BJ (cell line): ENCODE measurements around the gene FICD. TPM values are rescaled to one million over a fixed set of nuclear protein-coding genes. Genes with fewer than 3 reads are reported as not detected.

Experiments used
- CTCF ChIA-PET: fragments of 350-600 bp; formaldehyde crosslinking; extraction: SDS; loops from one replicate; lab custom pipeline; 2021; ENCODE audit warnings: antibody characterized with exemption, inconsistent platforms; lab: Yijun Ruan, JAX
- POLR2A ChIA-PET: fragments of 300-600 bp; sonication (Branson Sonifier 250); formaldehyde crosslinking; extraction: SDS; loops from one replicate; lab custom pipeline; 2021; ENCODE audit warnings: antibody characterized with exemption; lab: Charles Lee
- DNase-seq: peaks from one replicate; pipeline ENCODE4 v3.0.0-alpha.2; 2011; ENCODE audit warnings: low read depth
- H3K27me3 ChIP-seq: 2 replicates; pipeline ENCODE4 v1.6.0; 2011; ENCODE audit warnings: low read length; ENCODE audit not compliant: control insufficient read depth, insufficient read depth
- H3K36me3 ChIP-seq: 2 replicates; pipeline ENCODE4 v1.5.1; 2011; ENCODE audit warnings: low read length; ENCODE audit not compliant: control insufficient read depth, insufficient read depth
- H3K4me3 ChIP-seq: 2 replicates; pipeline ENCODE4 v1.5.1; 2011; ENCODE audit warnings: low read depth, mild to moderate bottlenecking, control low read depth, low read length
- polyA plus RNA-seq: library from polyadenylated mRNA; depleted of rRNA; stranded (reverse); fragments of >200 nt; gene quantifications from 2 replicates; pipeline ENCODE4 v1.2.3, GENCODE V29; 2011
- TF ChIP-seq, protein P1 (sequence below): IDR thresholded peaks from 2 replicates; pipeline ENCODE4 v1.5.1; 2011; ENCODE audit warnings: low read depth, mild to moderate bottlenecking, control low read depth, inconsistent platforms, low read length, moderate library complexity; ENCODE audit not compliant: insufficient read depth

The FICD gene
- polyA plus RNA-seq, 1 experiment, result 1.9 TPM

DNA sequence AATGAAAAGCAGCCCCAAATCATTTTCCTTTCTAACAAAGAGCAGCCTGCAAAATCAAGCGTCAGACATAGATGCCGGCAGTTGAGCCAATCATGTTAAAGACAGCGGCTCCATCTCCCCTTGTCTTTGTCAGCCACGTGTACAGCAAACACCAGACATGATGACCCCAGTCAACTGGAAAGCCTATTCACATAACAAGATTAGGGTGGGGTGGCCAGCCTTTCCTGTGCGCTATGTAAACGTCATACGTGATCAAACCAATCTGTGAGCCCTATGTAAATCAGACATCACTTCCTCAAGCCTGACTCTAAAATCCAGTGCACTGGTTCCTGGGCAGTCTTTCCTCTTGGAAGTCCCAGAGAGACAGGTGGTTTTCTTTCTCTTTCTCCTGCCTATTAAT, 9.9 kb upstream of the FICD start:
- H3K27me3 ChIP-seq, result no peaks in the 10 kb centered on the region
- DNase-seq, result no peak
- ChIA-PET CTCF (no interaction called here), POLR2A (no interaction called here)
- H3K36me3 ChIP-seq, result no peaks in the 10 kb centered on the region
- H3K4me3 ChIP-seq, result no peak overlapping the region
- TF ChIP-seq, protein P1, sequence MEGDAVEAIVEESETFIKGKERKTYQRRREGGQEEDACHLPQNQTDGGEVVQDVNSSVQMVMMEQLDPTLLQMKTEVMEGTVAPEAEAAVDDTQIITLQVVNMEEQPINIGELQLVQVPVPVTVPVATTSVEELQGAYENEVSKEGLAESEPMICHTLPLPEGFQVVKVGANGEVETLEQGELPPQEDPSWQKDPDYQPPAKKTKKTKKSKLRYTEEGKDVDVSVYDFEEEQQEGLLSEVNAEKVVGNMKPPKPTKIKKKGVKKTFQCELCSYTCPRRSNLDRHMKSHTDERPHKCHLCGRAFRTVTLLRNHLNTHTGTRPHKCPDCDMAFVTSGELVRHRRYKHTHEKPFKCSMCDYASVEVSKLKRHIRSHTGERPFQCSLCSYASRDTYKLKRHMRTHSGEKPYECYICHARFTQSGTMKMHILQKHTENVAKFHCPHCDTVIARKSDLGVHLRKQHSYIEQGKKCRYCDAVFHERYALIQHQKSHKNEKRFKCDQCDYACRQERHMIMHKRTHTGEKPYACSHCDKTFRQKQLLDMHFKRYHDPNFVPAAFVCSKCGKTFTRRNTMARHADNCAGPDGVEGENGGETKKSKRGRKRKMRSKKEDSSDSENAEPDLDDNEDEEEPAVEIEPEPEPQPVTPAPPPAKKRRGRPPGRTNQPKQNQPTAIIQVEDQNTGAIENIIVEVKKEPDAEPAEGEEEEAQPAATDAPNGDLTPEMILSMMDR, result no peak

DNA sequence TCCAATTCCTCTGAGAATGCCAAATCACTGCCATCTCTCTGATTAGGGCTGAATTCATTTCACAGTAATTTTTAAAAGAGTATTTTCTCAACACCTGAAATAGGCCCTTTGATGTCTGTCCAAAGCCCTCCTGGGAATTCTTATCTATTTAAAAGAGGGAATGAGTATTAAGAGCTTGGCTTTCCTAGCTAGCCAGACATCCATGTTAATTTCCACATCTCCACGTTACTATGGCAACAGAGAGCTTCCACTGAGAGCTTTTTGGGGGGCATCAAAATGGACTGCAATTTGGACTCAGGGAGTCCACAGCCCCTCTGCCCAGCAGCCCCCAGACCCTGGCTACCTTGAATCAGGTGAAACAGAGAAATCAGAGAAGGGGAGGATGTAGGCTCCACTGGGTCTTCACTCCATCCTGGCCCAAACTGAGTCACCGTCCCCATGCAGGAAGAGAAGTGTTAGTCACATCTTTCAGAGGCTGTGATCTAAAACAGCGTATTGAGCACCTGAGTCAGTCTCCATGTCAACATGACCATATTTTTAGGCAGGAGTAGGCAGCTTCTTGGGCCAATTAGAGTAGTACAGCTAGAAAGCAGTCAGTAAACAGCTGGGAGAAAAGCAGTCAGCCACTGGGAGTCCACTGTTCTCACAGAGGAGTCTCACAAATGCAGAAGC, 7.0 kb upstream of the FICD start:
- TF ChIP-seq, protein P1, result no peak
- POLR2A ChIA-PET, result no interaction called here
- Histone ChIP-seq H3K4me3 (no peak overlapping the region), H3K27me3 (no peaks in the 10 kb centered on the region), H3K36me3 (no peaks in the 10 kb centered on the region)
- CTCF ChIA-PET, result interaction anchor here (0.7 to 1.4 kb wide), 3 partner anchors 9 to 518 kb away, joined by 3 read pairs; no protein-coding TSS in a partner anchor
- DNase-seq, result no peak

DNA sequence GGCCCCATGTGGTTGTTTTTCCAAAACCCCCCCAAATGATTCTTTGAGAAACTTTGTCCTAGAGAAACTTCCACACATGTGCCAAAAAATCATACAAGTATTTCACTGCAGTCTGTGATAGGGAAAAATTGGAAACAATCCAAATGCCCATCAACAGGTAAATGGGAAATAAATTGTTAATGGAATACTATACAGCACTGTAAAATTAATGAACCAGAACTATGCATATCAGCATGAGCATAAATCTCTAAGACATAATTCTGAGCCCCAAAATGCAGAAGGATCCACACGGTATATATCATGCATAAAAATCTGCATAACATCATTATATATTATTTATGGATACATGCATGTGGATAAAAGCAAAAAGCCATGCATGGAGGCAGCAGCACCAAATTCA, 5.3 kb upstream of the FICD start:
- Histone ChIP-seq H3K27me3 (no peaks in the 10 kb centered on the region), H3K4me3 (no peak overlapping the region), H3K36me3 (no peaks in the 10 kb centered on the region)
- ChIA-PET POLR2A (no interaction called here), CTCF (no interaction called here)
- TF ChIP-seq, protein P1, result no peak
- no peak for DNase-seq

DNA sequence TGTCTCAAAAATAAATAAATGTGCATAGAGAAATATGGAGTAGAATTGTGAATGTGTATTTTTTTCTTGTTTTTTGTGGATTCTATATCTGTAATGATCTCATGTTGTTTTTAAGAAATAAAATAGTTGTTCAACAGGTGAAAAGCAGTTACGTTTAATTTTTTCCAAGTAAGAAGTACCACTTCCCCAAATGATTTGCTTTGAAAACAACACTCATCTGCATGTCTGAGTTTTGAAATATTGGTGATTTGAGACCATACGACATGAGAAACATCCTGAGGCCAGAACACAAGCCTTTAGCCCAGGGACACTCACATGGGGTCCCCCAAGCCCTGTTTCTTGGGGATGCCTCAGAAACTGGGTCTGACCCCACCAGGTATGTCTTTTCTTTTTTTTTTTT, 4.2 kb upstream of the FICD start:
- Histone ChIP-seq H3K27me3 (no peaks in the 10 kb centered on the region), H3K36me3 (no peaks in the 10 kb centered on the region), H3K4me3 (no peak overlapping the region)
- CTCF ChIA-PET, result interaction anchor here (1.2 kb wide), 1 partner anchor 19 kb away, joined by 3 read pairs; no protein-coding TSS in a partner anchor
- no peak for DNase-seq
- POLR2A ChIA-PET, result no interaction called here
- TF ChIP-seq, protein P1, result no peak

DNA sequence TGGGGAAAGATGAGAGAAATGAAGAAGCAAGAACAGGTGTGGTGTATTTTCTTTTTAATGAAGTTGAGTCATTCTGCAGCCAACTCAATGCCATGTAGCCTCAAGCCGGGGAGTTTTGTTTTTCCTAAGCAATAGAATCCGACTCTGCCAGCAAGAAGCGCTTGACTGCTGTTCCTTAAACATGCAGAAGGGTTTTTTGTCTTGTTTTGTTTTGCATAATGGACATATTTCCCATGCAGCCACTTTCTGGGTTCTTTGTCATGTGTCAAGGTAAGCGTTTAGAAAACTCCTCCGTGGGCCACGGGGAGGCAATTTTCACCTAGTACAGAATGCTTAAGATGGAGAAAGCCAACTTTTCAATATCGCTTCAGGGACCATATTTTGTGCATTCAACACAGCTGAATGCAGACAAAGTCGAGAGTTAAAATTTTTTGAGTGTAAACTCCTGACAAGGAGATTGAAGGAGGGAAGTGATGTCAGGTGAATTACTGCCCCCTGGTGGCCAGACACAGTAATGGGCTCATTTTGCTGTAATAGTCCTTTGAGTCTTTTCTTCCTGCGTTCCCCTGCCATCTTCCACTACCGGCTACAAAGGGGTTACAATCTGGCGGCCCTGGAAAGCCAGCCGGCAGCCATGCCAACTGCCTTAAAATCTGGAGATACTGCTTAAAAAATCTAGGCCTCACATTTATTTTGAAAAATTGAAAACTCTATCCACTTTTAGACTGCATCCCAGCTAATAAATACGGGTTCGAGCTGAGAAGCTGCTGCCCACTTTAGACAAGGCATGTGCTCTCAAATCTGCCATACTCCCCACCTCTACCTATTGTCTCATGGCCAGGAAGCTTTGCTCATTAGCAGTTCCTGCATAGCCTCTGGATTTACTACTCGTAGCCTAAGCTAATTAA, 3.2 kb upstream of the FICD start:
- H3K4me3 ChIP-seq, result no peak overlapping the region
- CTCF ChIA-PET, result interaction anchor here (0.7 to 1.7 kb wide), 19 partner anchors 9 to 833 kb away, joined by 3 to 7 read pairs (median 3); partner anchors contain the start of gene ISCU
- no peaks in the 10 kb centered on the region for H3K27me3 ChIP-seq
- H3K36me3 ChIP-seq, result peaks cover 1% of the 10 kb centered on the region; the same call in 1 of the 2 replicates
- TF ChIP-seq, protein P1, result peak; percentile 80
- no peak for DNase-seq
- POLR2A ChIA-PET, result no interaction called here
